HG03196 (cell line): ENCODE measurements around the gene KIRREL3.
A peak's percentile ranks its signal among the peaks of the same experiment; 100 is the strongest.

Experiments
- ATAC-seq: cut with Tn5 transposase; IDR thresholded peaks from one replicate; pipeline ENCODE4 v1.9.1; 2021; ENCODE audit not compliant: unreplicated experiment

KIRREL3 gene

DNA sequence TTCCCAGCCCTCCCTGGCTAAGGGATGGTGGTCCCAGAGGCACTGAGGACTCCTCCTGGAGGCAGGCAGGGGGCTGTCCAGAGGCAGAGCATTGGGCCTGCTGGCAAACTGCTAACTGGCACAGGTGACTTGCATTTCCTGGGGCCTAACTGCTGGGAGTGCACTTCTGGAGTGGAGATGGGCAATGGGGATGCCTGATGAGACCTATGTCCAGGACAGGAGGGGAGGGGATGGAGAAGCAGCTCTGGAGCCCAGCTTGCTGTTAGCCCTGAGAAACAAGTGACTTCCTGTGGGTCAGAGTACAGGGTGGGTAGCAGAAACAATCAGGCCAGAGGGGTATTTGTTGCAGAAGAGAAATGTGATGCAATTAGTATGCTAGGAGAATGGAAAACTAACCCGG lies 391.9 kb downstream of the KIRREL3 start:
- ATAC-seq = no peak

- ATAC-seq = no peak
Measured at GRCh38 chr11:126607776-126608541, 392.6 kb downstream of the KIRREL3 start.

DNA sequence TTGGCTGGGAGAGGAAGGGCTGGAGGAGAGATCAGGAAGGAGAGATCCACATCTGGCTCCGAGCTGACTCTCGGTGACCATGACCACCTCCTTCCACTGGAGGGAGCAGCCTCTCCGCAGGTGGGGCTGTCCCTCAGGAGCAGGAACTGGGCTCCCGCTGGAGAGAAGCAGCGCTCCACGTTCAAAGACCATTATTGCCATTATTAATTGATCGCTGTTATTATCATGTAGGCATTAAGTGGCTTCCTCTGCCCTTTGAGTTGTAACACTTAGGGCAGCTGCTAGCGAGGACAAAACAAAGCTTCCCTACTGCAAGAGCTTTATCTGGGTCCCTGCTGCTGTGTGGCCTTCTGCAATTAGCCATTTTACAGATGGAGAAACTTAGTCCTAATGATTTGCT lies 393.2 kb downstream of the KIRREL3 start:
- peak; percentile 69 for ATAC-seq

DNA sequence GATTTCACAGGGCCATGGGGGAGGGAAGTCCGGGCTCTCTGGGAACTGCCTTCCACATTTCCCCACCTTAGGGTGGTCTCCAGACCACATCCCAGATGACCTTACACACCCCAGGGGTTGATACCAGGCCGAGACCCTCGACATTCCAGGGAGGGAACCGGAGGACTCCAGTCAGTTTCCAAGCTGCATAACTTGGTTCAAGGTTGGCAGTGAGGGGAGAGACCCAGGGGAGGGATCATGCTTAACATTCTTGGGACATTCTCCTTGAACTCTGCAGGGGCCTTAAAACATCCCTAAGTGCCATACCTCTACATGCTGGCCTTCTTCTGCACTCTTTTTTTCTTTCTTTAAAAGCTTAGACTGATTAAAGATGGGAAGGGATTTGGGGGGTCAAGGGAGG lies 394.1 kb downstream of the KIRREL3 start:
- ATAC-seq = no peak

- ATAC-seq = no peak
Measured at GRCh38 chr11:126604461-126604860, 396.1 kb downstream of the KIRREL3 start.

DNA sequence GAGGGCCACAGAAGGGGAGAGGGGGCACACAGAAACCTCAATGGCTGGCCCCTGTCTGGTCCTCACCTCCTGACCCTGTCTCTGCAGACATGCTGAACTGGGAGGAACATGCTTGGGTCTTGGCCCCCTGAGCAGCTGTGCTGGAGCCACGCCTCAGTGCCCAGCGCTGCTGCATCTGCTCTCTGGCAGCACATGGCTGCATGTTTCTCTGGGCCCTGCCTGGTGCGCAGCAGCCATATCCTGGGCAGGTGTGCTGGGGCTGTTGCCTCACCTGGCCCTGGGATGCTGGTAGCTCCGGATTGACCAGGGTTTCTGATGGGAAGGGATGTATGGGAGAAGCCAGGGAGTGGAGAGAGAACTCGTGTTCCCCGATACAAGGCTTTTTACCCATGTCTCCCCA lies 397.1 kb downstream of the KIRREL3 start:
- no peak for ATAC-seq

DNA sequence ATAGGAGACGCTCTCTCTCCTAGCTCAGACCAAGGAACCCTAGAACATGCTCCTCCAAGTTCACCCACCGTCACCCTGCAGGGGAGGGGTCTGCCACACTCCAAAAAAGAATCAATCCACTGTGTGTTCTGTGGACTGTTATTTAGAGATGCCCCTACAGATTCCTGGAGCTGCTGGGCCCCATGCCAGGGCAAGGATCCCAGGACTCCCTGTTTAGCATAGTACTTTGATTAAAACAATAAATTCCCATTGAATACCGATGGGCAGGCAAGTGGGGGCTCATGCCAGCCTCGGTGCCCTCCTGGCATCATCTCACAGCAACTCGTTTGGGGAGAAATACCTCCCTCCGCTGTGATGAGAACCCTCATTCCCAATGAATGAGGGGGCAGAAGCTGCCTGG lies 397.6 kb downstream of the KIRREL3 start:
- ATAC-seq = no peak

DNA sequence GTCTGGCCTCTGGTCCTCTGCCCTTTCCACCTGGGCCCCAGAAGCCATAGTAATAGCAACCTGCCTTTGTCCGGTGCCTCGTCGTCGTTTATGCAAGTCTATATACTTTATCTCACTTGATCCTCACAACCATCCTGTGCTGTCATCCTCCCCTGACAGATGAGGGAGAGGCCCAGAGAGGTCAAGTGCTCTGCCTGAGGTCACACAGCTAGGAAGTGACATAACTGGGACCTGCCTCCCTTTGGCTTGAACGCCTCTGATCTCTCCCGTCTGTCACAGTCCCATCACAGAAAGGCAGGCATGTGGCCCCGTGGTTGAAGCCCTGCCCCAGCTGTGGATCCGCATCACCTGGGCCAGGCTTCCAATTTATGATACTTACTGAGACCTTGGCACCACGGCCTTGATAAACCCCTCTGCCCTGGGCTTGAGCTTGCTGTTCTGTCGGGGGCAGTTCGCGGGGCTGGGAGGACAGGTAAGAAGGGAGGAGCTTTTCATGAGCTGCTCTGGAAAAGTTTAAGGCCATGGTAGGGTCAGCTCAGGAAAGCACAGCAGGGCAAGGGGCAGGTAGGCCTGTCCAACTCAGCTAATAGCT lies 398.1 kb downstream of the KIRREL3 start:
- no peak for ATAC-seq

DNA sequence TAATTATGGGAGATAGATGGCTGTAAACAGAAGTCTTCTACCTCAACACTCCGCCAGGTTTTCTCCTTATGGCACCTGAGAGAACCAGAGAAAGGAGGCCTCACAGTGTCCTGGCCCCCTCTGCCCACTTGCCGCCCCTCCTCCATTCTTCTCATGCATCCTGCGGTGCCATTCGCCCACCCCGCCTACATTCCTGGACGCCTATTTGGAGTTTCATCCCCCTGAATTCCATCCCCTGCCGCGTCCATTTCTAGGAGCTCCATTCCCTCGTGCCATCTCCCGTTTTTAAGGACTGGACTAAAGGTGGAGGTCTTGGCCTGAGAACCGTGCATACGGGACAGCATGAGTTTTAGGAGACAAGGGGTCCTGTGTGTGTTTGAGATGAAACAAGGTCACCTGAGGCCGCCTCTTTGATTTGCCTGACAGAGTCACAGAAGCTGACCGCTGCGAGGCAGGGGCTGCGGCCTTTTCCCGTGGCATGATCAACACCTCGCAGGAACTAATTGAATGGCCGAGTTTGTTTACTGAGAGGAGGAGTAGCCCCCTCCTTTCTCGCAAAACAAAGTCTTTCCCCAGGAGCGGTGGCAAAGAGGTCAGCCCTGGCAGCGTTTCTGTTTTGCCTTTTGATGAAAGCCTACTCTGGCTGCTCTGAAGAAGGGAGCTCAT lies 398.9 kb downstream of the KIRREL3 start:
- no peak for ATAC-seq

DNA sequence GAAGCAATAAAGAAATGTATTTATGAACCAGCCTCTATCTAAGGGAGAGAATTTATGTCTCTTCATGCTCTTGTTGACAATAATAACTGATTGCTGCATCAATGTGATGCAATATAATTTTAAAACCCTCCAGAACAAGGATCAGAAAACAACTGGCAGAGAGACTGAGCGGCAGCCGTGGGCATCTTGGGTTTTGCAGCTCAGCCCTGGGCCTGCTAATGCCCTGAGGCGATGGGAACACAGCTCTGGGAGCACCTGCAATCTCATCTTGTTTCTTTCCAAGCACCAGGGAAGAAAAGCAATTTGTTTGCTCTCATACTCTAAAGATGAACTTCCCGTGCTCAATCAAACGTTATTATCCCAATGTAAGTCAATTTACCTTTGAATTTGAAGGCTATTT lies 399.4 kb downstream of the KIRREL3 start:
- no peak for ATAC-seq

DNA sequence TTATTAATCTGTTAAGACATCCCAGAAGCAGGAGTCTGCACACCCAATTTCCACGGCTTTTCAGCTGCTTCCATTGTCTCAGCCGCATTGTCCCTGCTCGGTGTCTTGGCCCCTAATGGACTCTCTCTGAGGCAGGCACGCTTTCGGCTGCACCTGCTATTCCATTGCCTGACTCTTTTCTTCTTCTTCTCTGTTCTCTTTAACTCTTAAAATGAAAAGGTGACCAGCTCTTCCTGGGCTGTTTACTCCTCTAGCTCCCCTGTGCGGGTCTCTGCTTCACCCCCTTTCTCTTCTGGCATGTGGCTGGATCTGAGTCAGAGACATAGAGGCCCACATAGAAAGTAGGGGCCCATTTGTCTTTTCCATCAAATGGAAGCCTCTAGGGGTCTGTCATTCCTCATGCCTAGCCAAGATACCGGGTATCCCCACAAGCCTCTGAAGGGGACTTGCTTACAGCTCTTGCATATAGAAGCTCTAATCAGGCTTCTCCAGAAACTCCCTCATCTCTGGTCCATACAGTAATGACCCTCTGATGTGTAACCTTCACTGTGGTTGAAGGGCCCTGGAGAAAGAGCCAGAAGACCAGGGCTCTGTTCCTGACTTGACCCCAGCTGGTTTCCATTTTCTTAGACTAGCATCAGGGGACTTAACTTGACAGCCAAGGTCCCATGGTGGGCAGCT lies 401.2 kb downstream of the KIRREL3 start:
- ATAC-seq = no peak

- ATAC-seq = no peak
Measured at GRCh38 chr11:126598344-126599216, 402.0 kb downstream of the KIRREL3 start.

DNA sequence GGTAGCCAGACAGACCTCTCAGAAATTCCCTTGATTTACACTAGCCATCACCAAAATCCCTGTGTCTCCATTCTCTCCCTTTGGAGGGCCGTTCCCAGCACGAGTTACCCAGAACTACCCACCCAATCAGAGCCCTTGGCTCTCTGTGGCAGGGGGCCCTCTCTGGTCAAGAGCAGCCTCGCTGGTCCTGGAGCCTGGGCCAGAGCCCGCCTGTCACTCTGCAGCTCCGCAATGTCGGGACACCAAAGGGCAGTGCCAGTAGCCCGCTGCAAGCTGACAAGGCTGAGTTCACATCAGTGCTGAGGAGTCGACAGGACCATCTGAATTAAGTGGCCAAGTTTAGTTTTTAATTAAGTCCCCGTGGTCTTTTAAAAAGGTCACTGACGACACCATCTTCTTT lies 403.5 kb downstream of the KIRREL3 start:
- no peak for ATAC-seq

GRCh38 chr11:126596474-126596873 lies 404.1 kb downstream of the KIRREL3 start:
- no peak for ATAC-seq

GRCh38 chr11:126595560-126595959 lies 405.0 kb downstream of the KIRREL3 start:
- ATAC-seq = no peak

DNA sequence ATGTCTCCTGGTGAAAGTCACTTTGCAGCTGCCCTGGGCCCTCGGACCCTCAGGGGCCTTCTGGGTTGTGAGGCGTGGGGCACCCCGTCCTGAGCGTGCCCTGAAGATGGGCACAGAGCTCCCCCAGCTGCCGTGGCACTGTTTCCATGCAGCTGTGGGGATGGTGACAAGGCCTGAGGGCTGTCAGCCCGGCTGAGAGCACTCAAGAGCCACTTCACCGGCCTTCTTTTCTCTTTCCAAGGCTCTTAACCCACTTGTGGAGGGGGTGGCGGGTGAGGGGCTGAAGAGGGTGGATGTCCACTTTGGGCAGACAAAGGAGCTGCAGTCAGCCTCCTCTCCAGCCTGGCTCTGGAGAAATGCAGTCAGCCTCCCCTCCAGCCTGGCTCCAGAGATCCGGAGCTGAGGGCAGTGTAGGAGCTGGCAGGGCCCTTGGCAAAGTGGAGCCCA lies 405.6 kb downstream of the KIRREL3 start:
- no peak for ATAC-seq

DNA sequence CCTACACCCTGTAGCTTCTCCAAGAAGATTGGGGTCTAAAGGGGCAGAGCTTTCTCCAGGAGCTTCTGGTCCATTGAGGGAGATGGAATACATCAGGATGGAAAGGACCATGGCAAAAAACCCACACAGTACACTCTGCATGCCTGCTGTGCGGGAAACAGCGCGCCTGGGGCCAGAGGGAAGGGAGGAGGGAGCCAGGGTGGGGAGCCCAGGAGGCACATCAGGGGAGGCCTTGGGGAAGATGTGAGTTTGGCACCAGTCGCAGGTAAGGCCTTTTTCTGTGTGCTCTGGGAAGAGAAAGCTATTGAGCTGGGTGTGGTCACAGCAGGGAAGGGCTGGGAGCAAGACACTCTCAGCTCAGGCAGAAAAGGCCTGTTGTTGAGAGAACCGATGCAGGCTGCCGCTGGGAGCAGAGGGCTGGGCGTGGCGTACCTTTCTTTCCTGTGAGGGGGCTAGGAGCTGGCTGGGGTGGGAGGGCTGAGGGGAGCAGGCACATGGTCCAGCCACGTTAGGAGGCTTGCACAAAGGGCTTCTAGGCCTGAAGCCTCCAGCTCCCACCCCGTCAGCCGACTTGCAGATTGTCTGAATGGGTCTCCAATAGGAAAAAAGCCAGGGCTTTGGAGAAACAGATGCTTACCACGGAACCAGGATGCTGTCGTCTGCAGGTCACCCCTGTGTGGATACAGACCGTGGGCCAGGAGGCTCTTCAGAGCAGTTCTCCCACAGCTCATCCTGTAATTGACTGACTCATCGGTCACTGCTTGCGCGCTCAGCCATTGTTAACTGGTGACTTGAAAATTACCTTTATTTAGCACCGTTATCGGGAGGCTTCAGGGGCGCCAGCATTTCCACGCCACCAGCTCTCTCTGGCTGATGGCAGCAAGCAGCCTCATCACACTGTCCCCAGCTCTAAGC lies 407.8 kb downstream of the KIRREL3 start:
- no peak for ATAC-seq

GRCh38 chr11:126591966-126592489 lies 408.5 kb downstream of the KIRREL3 start:
- no peak for ATAC-seq

GRCh38 chr11:126589492-126589803 lies 411.1 kb downstream of the KIRREL3 start:
- ATAC-seq = no peak
